NB4 (cell line): ENCODE results near the gene SORBS1.

ENCODE experiments used
- DNase-seq: peaks from one replicate; pipeline ENCODE4 v3.0.0; 2010; ENCODE audit warnings: low read depth
- H3K4me3 ChIP-seq: one replicate; pipeline ENCODE4 v1.5.1; 2011; ENCODE audit warnings: mild to moderate bottlenecking, low read depth, low read length, moderate library complexity
- CTCF ChIP-seq: IDR thresholded peaks from one replicate; pipeline ENCODE4 v1.5.1; 2012; ENCODE audit warnings: low read depth, low read length
- MAX ChIP-seq: IDR thresholded peaks from 2 replicates; pipeline ENCODE4 v1.6.1; 2011; ENCODE audit warnings: low read depth, low read length
- MYC ChIP-seq: IDR thresholded peaks from 2 replicates; pipeline ENCODE4 v1.6.1; 2011; ENCODE audit warnings: low read depth, low read length
- POLR2A ChIP-seq: IDR thresholded peaks from 2 replicates; pipeline ENCODE4 v1.6.1; 2011; ENCODE audit warnings: mild to moderate bottlenecking; ENCODE audit not compliant: insufficient read length; ENCODE audit errors: extremely low read depth

The SORBS1 gene

GRCh38 chr10:95324436-95325268 is 236.5 kb downstream of the SORBS1 start:
- TF ChIP-seq MYC (no peak), CTCF (no peak), MAX (no peak), POLR2A (no peak)
- no peak overlapping the region for H3K4me3 ChIP-seq
- DNase-seq, result no peak

DNA sequence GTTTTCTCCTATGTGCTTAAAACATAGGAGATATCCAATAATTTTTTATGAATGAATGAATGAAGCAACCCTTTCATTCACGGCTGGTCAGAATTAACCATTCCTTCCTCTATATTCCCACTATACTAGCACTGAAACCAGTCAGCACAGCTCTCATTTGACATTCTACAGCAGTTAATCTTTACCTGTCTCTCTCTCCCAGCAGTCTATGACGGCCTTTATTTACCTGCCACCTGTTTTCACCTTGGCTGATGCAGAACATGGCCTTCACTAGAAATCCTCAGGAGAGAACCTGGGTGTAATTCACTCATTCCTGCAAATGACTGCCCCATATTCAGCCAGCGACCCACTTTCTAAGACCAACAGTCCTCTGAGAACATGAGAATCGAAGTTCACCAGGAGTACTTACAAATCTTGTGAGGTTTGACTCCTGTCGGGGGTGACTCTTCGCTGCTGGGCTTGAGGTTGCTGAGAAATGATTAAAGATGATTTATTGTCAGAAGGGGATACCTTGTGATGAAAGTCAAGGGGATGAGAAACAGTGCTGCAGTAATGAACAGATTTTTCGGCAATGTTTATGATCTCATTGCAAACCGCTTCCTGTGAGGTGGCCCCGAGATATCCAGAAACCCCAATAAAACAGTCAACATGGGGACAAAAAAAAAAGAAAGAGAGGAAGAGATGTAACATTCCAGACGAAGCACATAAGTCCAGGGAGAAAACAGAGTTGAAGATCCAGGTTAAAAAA is 239.4 kb downstream of the SORBS1 start:
- H3K4me3 ChIP-seq, result no peak overlapping the region
- no peak for TF ChIP-seq CTCF
- TF ChIP-seq MAX, result no peak
- no peak for TF ChIP-seq MYC
- no peak for TF ChIP-seq POLR2A
- no peak for DNase-seq

DNA sequence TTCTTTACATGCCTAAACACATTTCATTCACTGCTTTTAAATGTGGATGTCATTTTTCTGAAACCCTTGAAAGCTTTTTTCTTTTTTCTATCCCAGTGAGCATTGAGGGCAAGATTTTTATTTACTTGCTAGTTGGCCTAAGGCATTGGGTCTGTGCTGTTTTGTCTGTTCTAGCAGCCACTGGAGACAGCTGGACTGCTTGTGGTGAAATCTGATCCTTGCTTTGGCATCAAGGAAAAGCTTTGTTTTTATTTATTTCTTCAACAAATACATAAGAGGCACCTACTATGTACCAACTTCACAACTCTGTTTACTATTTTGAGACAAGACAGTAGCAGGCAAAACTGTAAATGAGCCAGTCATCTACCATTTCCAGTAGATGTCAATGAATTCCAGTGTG is 241.9 kb downstream of the SORBS1 start:
- no peak for TF ChIP-seq POLR2A
- no peak for TF ChIP-seq MYC
- no peak for TF ChIP-seq MAX
- no peak for TF ChIP-seq CTCF
- H3K4me3 ChIP-seq, result no peak overlapping the region
- no peak for DNase-seq

- no peak for DNase-seq
- no peak overlapping the region for H3K4me3 ChIP-seq
These were observed 245.7 kb downstream of the SORBS1 start for GRCh38 chr10:95315509-95315908.

More at GRCh38 chr10:95315509-95315908, 245.7 kb downstream of the SORBS1 start:
- TF ChIP-seq CTCF, result no peak
- no peak for TF ChIP-seq MAX
- no peak for TF ChIP-seq MYC
- no peak for TF ChIP-seq POLR2A
